B cell (primary cell): ENCODE measurements around the gene TMEM150C. TPM values are rescaled to one million over a fixed set of nuclear protein-coding genes. Genes with fewer than 3 reads are reported as not detected.

ENCODE experiments used
- ATAC-seq: fragments of 200-7000 bp; cut with Tn5 transposase; one replicate; pipeline ENCODE4 v1.10.0; 2021; ENCODE audit warnings: low read depth, mild to moderate bottlenecking, moderate number of reproducible peaks, moderate library complexity
- CTCF ChIA-PET: fragments of 350-600 bp; sonication (Branson Sonifier 250); formaldehyde crosslinking; loops from one replicate; lab custom pipeline; 2021; ENCODE audit warnings: antibody characterized with exemption, inconsistent platforms; lab: Charles Lee
- POLR2A ChIA-PET: fragments of 350-600 bp; sonication (Branson Sonifier 250); formaldehyde crosslinking; loops from one replicate; lab custom pipeline; 2021; ENCODE audit warnings: antibody characterized with exemption; lab: Charles Lee
- DNase-seq: peaks from one replicate; pipeline ENCODE4 v3.0.0; 2013
- H2AFZ ChIP-seq: 2 replicates; pipeline ENCODE4 v1.6.1; 2012; ENCODE audit warnings: mild to moderate bottlenecking, low read depth, low read length; ENCODE audit not compliant: insufficient read depth, poor library complexity, severe bottlenecking
- H3K27ac ChIP-seq, 2 donors: 1 replicate in 1 of 2; 2 replicates in 1 of 2; pipeline ENCODE4 v1.5.1; 2012 to 2013; ENCODE audit warnings: low read length in 2 of 2, mild to moderate bottlenecking in 2 of 2, moderate library complexity in 1 of 2
- H3K27me3 ChIP-seq, 4 experiments: fragments of 200-600 bp in 1 of 4; sonication (generic) in 1 of 4; replicated peaks in 1 of 4; 1 replicate in 2 of 4; 2 replicates in 2 of 4; pipeline versions ENCODE4 v1.6.1 to v1.7.0; 2013 to 2016; ENCODE audit warnings: low read length in 3 of 4, mild to moderate bottlenecking in 2 of 4, mixed read lengths in 1 of 4, moderate library complexity in 1 of 4; ENCODE audit not compliant: insufficient read depth in 4 of 4, control insufficient read depth in 3 of 4; ENCODE audit errors: control extremely low read depth in 1 of 4
- H3K36me3 ChIP-seq, 2 experiments: replicated peaks in 1 of 2; 1 replicate in 1 of 2; 2 replicates in 1 of 2; pipeline versions ENCODE4 v1.6.1 to v1.7.1; 2013; ENCODE audit warnings: low read length in 1 of 2; ENCODE audit not compliant: insufficient read depth in 2 of 2, control insufficient read depth in 1 of 2; ENCODE audit errors: control extremely low read depth in 1 of 2, extremely low read depth in 1 of 2
- H3K4me1 ChIP-seq, 2 donors: fragments of 200-600 bp in 1 of 2; sonication (generic) in 1 of 2; 1 replicate in 1 of 2; 2 replicates in 1 of 2; pipeline versions ENCODE4 v1.5.1 to v1.6.1; 2013 to 2017; ENCODE audit warnings: low read length in 2 of 2; ENCODE audit not compliant: control insufficient read depth in 2 of 2, insufficient read depth in 2 of 2
- H3K4me2 ChIP-seq: replicated peaks from 2 replicates; pipeline ENCODE3; 2012; ENCODE audit warnings: mild to moderate bottlenecking, low read depth, low read length; ENCODE audit not compliant: poor library complexity, severe bottlenecking
- H3K4me3 ChIP-seq, 5 experiments: fragments of 200-600 bp in 1 of 5; sonication (generic) in 1 of 5; 1 replicate in 3 of 5; 2 replicates in 2 of 5; pipeline versions ENCODE4 v1.5.1 to v1.7.0; 2011 to 2016; ENCODE audit warnings: low read length in 4 of 5, mild to moderate bottlenecking in 4 of 5, low read depth in 2 of 5, control low read depth in 1 of 5, moderate library complexity in 1 of 5; ENCODE audit not compliant: insufficient read depth in 1 of 5; ENCODE audit errors: control extremely low read depth in 1 of 5, extremely low read depth in 1 of 5
- H3K79me2 ChIP-seq: fragments of 200-600 bp; sonication (generic); one replicate; pipeline ENCODE4 v1.6.0; 2016; ENCODE audit warnings: low read length; ENCODE audit not compliant: control insufficient read depth, insufficient read depth
- H3K9ac ChIP-seq: fragments of 200-600 bp; sonication (generic); 2 replicates; pipeline ENCODE4 v1.6.1; 2017; ENCODE audit warnings: mild to moderate bottlenecking, low read length, moderate library complexity
- H3K9me3 ChIP-seq, 3 donors: one replicate each; pipeline versions ENCODE4 v1.6.1 to v1.7.1; 2013; ENCODE audit warnings: low read length in 2 of 3; ENCODE audit not compliant: control insufficient read depth in 2 of 3, insufficient read depth in 1 of 3; ENCODE audit errors: control extremely low read depth in 1 of 3
- H4K20me1 ChIP-seq: 2 replicates; pipeline ENCODE4 v1.6.0; 2012; ENCODE audit warnings: mild to moderate bottlenecking, low read length; ENCODE audit not compliant: insufficient read depth, control insufficient read depth, poor library complexity, severe bottlenecking
- H3K27ac Mint-ChIP-seq: one replicate; pipeline ENCODE4 v1.8.0; 2021; ENCODE audit warnings: mixed read lengths
- H3K27me3 Mint-ChIP-seq: one replicate; pipeline ENCODE4 v1.8.0; 2021; ENCODE audit warnings: mixed read lengths
- H3K4me1 Mint-ChIP-seq: one replicate; pipeline ENCODE4 v1.8.0; 2021; ENCODE audit warnings: mixed read lengths
- H3K4me3 Mint-ChIP-seq: one replicate; pipeline ENCODE4 v1.8.0; 2021; ENCODE audit warnings: mixed read lengths
- H3K9me3 Mint-ChIP-seq: one replicate; pipeline ENCODE4 v1.8.0; 2022; ENCODE audit warnings: mixed read lengths; ENCODE audit not compliant: insufficient read depth
- EZH2 ChIP-seq: IDR thresholded peaks from 2 replicates; pipeline ENCODE4 v1.6.1; 2012; ENCODE audit warnings: borderline replicate concordance, low read depth, mild to moderate bottlenecking, moderate library complexity, low read length; ENCODE audit not compliant: insufficient read depth, poor library complexity, severe bottlenecking
- WGBS: methylation state at CpG from one replicate; pipeline ENCODE4 v1.1.5; 2013; ENCODE audit warnings: missing lambda C conversion rate; ENCODE audit not compliant: insufficient coverage; 5-methylcytosine and 5-hydroxymethylcytosine counted together
- intact Hi-C: fragments of 100-400 bp; cut with micrococcal nuclease; formaldehyde crosslinking; loops from one replicate; pipeline ENCODE4 v1.10.0; 2022
- polyA plus RNA-seq: library from polyadenylated mRNA; depleted of rRNA; stranded (reverse); fragments of >200 nt; gene quantifications from 2 replicates; pipeline ENCODE4 v1.2.3, GENCODE V29; 2012
- total RNA-seq, 2 donors: library from RNA; stranded (reverse); fragments of 120-200 nt in 1 of 2; gene quantifications; 1 replicate in 1 of 2; 2 replicates in 1 of 2; pipeline versions ENCODE4 v1.2.3 to v1.2.4, GENCODE V29; 2013 to 2022
- TF ChIP-seq, protein P1 (sequence below): fragments of 200-600 bp; IDR thresholded peaks from one replicate; pipeline ENCODE4 v1.8.0; 2022; ENCODE audit warnings: antibody characterized with exemption, mild to moderate bottlenecking

The TMEM150C gene
- total and polyA plus RNA-seq, 2 donors (not counting 1 experiment from before 2014, with no cell fraction given): 0.04 TPM; not detected in 1

DNA sequence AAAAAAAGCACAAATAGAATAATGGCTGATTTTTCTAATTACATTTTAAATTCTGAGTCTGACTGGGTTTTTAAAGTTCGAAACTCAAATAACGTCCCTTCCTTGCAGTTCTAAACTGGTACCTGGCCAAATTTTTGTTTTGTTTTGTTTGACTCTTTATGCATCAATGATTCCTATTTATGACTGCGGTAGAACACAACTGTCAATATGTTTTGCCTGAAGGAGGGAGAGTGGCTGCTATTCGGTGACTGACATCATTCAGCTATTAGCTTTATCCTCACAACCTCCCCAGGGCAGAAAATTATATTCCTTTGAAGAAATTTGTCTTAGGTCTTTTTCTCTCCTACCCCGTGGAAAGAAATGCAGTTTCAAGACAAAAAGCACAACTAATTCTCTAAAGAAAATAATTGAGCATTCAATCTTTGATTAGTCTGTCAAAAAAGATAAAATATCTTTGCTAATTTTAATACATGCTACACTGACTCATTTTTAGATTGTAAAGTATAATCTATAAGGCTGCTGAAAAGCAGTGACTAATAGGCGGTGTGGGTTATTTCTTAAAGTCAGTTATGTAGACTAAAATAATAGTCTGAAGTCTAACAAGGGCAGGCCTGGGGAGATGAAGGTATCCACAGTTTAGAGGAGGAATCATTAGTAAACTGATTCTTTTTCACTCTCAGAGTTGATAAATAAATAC lies 61.9 kb downstream of the TMEM150C start:
- WGBS: no CpG with 5 or more reads among the region's 6 CpGs
- TF ChIP-seq EZH2: no peak
- TF ChIP-seq, protein P1, sequence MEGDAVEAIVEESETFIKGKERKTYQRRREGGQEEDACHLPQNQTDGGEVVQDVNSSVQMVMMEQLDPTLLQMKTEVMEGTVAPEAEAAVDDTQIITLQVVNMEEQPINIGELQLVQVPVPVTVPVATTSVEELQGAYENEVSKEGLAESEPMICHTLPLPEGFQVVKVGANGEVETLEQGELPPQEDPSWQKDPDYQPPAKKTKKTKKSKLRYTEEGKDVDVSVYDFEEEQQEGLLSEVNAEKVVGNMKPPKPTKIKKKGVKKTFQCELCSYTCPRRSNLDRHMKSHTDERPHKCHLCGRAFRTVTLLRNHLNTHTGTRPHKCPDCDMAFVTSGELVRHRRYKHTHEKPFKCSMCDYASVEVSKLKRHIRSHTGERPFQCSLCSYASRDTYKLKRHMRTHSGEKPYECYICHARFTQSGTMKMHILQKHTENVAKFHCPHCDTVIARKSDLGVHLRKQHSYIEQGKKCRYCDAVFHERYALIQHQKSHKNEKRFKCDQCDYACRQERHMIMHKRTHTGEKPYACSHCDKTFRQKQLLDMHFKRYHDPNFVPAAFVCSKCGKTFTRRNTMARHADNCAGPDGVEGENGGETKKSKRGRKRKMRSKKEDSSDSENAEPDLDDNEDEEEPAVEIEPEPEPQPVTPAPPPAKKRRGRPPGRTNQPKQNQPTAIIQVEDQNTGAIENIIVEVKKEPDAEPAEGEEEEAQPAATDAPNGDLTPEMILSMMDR: no peak
- H3K4me2 ChIP-seq: no peak overlapping the region

DNA sequence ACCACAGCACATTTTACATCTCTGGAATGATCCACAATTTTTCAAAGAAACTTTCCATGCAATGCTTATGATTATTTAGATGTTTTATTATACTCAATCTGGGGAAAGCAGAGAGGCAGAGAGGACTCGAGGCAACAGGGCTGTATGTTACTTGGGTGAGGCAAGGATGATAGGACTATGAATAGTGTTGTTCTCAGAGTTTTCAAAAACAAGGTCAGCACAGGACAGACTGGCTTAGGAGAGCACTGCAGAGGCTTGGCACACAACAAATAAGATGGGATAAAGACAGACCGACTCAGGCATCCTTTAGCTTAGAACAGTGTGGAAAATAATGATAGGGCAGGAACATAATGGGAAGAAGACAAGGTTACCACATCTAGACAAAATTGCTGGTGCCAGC lies 65.4 kb downstream of the TMEM150C start:
- H3K36me3 ChIP-seq: no peaks in the 10 kb centered on the region
- ATAC-seq (no peak), DNase-seq (no peak)
- Mint-ChIP-seq H3K27ac (no peak overlapping the region), H3K4me1 (no peaks in the 10 kb centered on the region), H3K9me3 (no peaks in the 10 kb centered on the region), H3K27me3 (no peaks in the 10 kb centered on the region), H3K4me3 (no peak overlapping the region)
- intact Hi-C loops: no loop called here
- no peaks in the 10 kb centered on the region for H4K20me1 ChIP-seq
- no peak overlapping the region for H3K4me2 ChIP-seq
- no peaks in the 10 kb centered on the region for H3K9me3 ChIP-seq
- no peak overlapping the region for H3K9ac ChIP-seq
- 100% methylated on average over 2 of the region's 2 CpGs for WGBS
- no peaks in the 10 kb centered on the region for H3K27me3 ChIP-seq
- H3K4me1 ChIP-seq: no peaks in the 10 kb centered on the region
- POLR2A ChIA-PET: no interaction called here
- TF ChIP-seq EZH2: no peak
- TF ChIP-seq, protein P1: no peak
- H3K79me2 ChIP-seq: no peaks in the 10 kb centered on the region
- CTCF ChIA-PET: no interaction called here
- no peak overlapping the region for H3K4me3 ChIP-seq
- no peak overlapping the region for H2AFZ ChIP-seq
- H3K27ac ChIP-seq: no peak overlapping the region

More for the DNA sequence above, 61.9 kb downstream of the TMEM150C start:
- no peaks in the 10 kb centered on the region for H3K27me3 Mint-ChIP-seq
- intact Hi-C loops: no loop called here
- H3K9ac ChIP-seq: no peak overlapping the region
- H3K36me3 ChIP-seq: no peaks in the 10 kb centered on the region
- ChIA-PET CTCF (no interaction called here), POLR2A (no interaction called here)
- no peaks in the 10 kb centered on the region for H3K9me3 Mint-ChIP-seq
- H3K4me1 ChIP-seq: no peaks in the 10 kb centered on the region
- no peak overlapping the region for H3K27ac ChIP-seq
- no peak overlapping the region for H3K4me3 Mint-ChIP-seq
- H3K79me2 ChIP-seq: no peaks in the 10 kb centered on the region
- no peaks in the 10 kb centered on the region for H4K20me1 ChIP-seq
- no peaks in the 10 kb centered on the region for H3K9me3 ChIP-seq
- H3K4me3 ChIP-seq: no peak overlapping the region
- DNase-seq (no peak), ATAC-seq (no peak)
- H3K27me3 ChIP-seq: no peaks in the 10 kb centered on the region
- H3K27ac Mint-ChIP-seq: no peak overlapping the region
- H3K4me1 Mint-ChIP-seq: no peaks in the 10 kb centered on the region
- H2AFZ ChIP-seq: no peak overlapping the region
